GM12875 (cell line): ENCODE results near the gene FBN1.

Experiments used
- H3K4me3 ChIP-seq: one replicate; pipeline ENCODE4 v1.5.1; 2011; ENCODE audit warnings: low read depth, low read length, control low read depth
- TF ChIP-seq, protein P1 (sequence below): IDR thresholded peaks from 2 replicates; pipeline ENCODE4 v1.5.1; 2011; ENCODE audit warnings: low read depth, mild to moderate bottlenecking, control low read depth, inconsistent platforms, low read length, moderate library complexity, borderline replicate concordance; ENCODE audit not compliant: insufficient read depth

Gene FBN1

DNA sequence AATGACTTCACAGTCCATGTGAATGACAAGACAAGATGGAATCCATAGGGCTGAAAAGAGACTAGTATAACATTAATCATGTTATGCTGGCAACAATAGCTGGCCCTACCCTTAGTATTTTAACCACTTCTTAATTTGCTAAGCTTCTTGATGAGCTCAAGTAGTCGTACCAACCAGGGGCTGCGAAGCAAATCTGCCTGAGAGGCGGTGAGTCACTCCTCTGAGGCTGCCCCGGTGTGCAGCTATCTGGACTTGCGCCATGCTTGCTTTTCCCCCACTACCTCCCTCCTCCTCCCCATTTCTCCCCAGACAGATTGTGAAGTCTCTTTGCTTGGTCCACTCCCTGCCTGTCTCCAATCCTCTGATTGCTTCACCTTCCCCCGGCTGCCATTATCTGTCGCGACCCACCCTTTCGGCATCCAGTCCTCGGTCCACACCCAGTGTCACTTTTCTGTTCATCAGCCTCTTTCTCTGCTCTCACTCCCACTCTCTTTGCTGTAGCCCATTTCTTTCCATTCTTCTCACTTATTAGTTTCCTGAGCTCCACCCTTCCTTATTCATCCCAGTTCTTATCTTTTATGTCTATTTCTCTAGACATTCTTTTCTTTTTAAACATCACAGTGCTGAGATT lies 271.6 kb downstream of the FBN1 start:
- H3K4me3 ChIP-seq = no peak overlapping the region
- TF ChIP-seq, protein P1, sequence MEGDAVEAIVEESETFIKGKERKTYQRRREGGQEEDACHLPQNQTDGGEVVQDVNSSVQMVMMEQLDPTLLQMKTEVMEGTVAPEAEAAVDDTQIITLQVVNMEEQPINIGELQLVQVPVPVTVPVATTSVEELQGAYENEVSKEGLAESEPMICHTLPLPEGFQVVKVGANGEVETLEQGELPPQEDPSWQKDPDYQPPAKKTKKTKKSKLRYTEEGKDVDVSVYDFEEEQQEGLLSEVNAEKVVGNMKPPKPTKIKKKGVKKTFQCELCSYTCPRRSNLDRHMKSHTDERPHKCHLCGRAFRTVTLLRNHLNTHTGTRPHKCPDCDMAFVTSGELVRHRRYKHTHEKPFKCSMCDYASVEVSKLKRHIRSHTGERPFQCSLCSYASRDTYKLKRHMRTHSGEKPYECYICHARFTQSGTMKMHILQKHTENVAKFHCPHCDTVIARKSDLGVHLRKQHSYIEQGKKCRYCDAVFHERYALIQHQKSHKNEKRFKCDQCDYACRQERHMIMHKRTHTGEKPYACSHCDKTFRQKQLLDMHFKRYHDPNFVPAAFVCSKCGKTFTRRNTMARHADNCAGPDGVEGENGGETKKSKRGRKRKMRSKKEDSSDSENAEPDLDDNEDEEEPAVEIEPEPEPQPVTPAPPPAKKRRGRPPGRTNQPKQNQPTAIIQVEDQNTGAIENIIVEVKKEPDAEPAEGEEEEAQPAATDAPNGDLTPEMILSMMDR = no peak

DNA sequence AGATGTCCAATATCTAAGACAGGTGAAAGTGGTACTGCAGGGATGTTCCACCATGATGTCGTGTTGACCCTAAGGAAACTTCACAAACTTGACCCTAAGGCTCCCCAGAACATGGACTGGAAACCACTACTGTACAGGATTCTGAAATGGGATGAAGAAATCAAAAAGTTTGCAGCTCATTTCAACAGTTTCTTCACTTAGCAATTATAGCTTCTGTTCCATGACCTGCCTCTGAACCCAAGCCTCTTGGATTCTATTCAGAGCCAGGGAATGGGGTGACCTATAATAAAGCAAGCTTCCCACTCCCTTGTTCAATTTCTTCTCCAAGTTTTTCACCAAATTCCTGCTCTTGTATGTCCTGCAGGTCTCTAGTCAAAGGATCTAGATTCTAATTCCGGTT lies 273.5 kb downstream of the FBN1 start:
- TF ChIP-seq, protein P1 = no peak
- no peak overlapping the region for H3K4me3 ChIP-seq

DNA sequence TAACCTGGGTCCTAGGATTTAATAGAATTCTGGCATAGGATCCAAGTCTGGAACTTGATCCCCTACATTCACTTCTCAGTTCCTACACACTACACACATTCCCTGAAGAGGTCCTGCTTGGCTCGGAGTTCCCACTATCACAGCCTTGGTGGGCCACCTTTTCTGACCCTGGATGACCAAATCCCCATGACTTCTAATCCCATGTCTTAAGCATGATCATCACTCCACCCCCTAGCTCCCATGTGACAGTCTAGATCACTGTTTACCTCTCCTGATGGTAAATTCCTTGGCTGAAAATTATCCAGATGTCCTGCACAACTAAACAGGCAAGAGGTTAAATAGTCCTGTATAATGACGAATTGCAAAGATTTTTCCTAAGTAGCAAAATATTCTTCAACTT lies 274.0 kb downstream of the FBN1 start:
- H3K4me3 ChIP-seq = no peak overlapping the region
- TF ChIP-seq, protein P1 = no peak

DNA sequence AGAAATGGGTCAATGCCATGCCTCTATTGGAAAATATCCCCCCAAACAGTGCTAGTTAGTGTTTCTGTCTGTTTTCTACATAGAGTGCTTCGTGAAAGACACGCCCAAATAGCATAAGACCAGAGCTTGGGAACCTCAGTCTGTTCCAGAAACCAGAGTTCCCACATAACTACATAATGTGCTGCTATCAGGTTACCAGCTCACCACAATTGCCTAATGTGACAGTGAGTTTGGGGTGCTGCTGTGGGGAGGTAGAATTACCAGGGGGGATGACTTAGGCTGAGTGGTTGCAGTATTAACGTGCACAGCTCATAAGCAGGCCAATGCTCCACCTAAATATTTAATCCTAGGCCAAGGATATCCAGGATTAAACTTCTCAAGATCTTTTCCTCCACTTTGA lies 275.0 kb downstream of the FBN1 start:
- TF ChIP-seq, protein P1 = no peak
- no peak overlapping the region for H3K4me3 ChIP-seq

DNA sequence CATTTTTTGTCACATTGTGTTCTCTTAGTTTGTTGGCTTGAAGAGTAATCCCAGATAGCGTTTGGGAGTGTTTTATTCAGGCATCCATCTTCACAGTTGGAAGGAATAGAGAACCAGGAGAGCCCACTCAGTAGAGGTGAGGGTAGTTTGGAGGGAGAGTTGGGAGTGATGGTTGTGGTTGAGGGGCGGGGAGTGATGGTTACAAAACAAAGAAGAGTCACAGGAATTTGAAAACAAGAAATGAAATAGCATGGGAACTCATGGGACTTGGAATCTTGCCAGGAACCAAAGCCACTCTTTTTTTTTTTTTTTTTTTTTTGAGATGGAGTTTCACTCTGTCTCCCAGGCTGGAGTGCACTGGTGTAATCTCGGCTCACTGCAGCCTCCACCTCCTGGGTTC lies 278.0 kb downstream of the FBN1 start:
- TF ChIP-seq, protein P1 = no peak
- H3K4me3 ChIP-seq = no peak overlapping the region

DNA sequence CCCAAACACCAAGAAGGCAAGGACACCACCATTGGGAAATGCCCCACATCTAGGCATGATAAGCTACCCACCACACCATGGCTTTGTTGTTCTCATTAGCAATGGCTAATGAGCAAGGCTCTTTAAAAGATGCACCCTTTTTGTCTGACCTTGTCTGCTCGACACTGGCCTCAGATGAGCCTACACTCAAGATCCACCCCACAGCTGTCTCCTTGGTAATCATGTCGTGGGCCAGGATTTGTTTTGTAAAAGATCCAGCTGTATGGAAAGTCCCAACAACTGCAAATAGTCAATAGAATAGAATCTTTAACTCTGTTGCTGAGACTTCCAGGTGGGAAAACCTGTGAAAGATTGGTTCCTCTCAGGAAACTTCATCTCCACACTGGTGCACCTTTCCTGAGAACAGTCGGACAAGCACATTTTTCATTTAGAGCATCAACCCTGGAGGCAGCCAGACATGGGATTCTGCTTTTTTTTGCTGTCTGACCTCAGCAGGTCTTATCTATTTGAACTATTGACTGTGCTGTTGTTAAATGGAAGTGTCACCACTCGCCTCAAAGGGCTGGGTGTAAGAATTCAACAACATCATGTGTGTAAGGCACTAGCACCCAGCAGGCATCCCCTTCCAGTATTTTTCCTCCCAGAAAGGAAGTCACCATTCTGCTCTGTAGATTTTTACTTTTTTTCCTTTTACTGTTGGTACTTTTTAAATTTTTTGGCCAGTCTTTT lies 278.8 kb downstream of the FBN1 start:
- no peak overlapping the region for H3K4me3 ChIP-seq
- TF ChIP-seq, protein P1 = no peak

DNA sequence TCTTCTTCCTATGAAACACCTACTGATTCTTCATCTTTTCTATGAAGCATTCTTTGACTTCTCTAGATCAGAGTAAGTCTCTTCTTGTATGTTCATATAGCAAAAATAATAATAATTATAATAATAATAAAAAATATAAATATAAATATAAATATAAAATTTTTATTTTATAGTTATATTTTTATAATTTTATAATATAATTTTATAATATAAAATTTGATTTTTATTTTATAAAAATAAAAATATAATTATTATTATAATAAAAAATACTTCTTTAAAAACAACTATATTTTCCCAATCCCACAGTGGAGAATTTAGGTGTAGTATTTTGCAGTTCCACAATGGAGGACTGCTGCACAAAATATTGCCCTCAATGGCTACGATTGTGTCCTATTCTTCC lies 279.9 kb downstream of the FBN1 start:
- H3K4me3 ChIP-seq = no peak overlapping the region
- TF ChIP-seq, protein P1 = no peak
